Medulla oblongata (tissue), 1 donor: ENCODE results near the gene CNTNAP3B.
"Not testable (repeated sequence)": the region's sequence is repeated elsewhere in the genome, so short reads cannot be mapped to it uniquely, and the experiment has no call there.

Experiments used
- DNase-seq: peaks from one replicate; pipeline ENCODE4 v3.0.0-alpha.2; 2015; ENCODE audit errors: extremely low spot score

The CNTNAP3B gene

GRCh38 chr9:41977965-41978600, 151.1 kb downstream of the CNTNAP3B start:
- not testable (repeated sequence) for DNase-seq

GRCh38 chr9:41974906-41975305, 154.3 kb downstream of the CNTNAP3B start:
- not testable (repeated sequence) for DNase-seq

- not testable (repeated sequence) for DNase-seq
Measured at GRCh38 chr9:41953007-41953406, 176.2 kb downstream of the CNTNAP3B start.

GRCh38 chr9:41941738-41942137, 187.5 kb downstream of the CNTNAP3B start:
- DNase-seq, result not testable (repeated sequence)

GRCh38 chr9:41938143-41938542, 191.1 kb downstream of the CNTNAP3B start:
- not testable (repeated sequence) for DNase-seq

- DNase-seq, result not testable (repeated sequence)
Measured at GRCh38 chr9:41935727-41936126, 193.5 kb downstream of the CNTNAP3B start.

- DNase-seq, result not testable (repeated sequence)
Measured at GRCh38 chr9:41929172-41929571, 200.1 kb downstream of the CNTNAP3B start.

- DNase-seq, result not testable (repeated sequence)
Measured at GRCh38 chr9:41917374-41917773, 211.9 kb downstream of the CNTNAP3B start.

- not testable (repeated sequence) for DNase-seq
Measured at GRCh38 chr9:41905488-41905887, 223.7 kb downstream of the CNTNAP3B start.

GRCh38 chr9:41902762-41903161, 226.5 kb downstream of the CNTNAP3B start:
- not testable (repeated sequence) for DNase-seq

- DNase-seq, result not testable (repeated sequence)
Measured at GRCh38 chr9:41898720-41899343, 230.4 kb downstream of the CNTNAP3B start.

- not testable (repeated sequence) for DNase-seq
Measured at GRCh38 chr9:41874557-41874956, 254.7 kb downstream of the CNTNAP3B start.

- DNase-seq, result not testable (repeated sequence)
Measured at GRCh38 chr9:41855422-41855821, 273.8 kb downstream of the CNTNAP3B start.

- DNase-seq, result not testable (repeated sequence)
Measured at GRCh38 chr9:41851848-41852740, 277.1 kb downstream of the CNTNAP3B start.

- not testable (repeated sequence) for DNase-seq
Measured at GRCh38 chr9:41847829-41848228, 281.4 kb downstream of the CNTNAP3B start.
